Measurements from ENCODE around the gene ROBO1.

DNA sequence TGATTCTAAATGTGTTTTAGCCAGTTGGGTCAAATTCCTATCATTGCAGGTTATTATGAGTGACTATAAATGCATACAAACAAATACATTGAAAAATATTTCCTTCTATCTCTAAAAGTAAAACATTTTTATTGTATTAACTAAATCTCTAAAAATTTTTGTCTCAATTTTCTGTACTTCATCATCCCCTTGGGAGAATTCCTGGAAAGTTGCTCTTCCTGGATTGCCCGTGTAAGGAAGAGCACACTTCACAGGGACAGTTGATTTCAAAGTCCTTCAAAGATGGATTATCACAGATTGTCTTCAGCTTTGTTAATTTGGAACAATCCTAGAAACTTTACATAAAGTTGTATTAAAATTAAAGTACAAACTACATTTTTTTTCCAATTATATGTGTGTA lies 595.6 kb downstream of the ROBO1 start:
- no peak for TF ChIP-seq EZH2 (IDR thresholded peaks at IDR 0.05; ENCODE audit: insufficient read depth, poor library complexity, severe bottlenecking)
- no peak for TF ChIP-seq EZH2phosphoT487 (IDR thresholded peaks at IDR 0.05; ENCODE audit: insufficient read depth, low read depth)
